ENCODE results near the gene ARMCX2. TPM values are rescaled to one million over a fixed set of nuclear protein-coding genes. Genes with fewer than 3 reads are reported as not detected.

ARMCX2 gene
- total RNA-seq, 1 experiment from 2014 or later = 0.17 TPM

DNA sequence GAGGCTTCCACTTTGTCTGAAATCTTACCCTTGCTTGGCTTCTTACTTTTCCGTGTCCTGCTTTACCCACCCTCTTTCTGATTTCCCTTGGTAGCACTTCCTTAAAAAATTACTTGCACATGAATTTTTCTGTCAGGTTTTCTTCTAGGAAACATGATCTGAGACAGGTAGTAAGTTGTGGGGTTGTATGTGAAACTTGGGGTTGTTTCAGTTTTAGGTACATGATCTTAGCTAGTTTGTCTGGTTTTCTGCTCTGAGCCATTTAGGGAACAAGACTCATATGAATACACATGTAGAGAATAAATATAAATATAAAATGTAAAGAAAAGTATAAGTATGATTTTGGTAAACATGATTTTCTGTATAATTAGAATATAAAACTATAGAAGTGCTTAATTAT, 17.4 kb upstream of the ARMCX2 start:
- no peaks in the 10 kb centered on the region for H3K36me3 ChIP-seq (ENCODE audit: control insufficient read depth in 1 of 2, insufficient read depth in 2 of 2, low read length in 2 of 2)
- DNase-seq (ENCODE audit: low read depth, low spot score) (no peak), ATAC-seq (no peak)
- no TSS peak for BruUV-seq (replicated peaks)
- H3K27me3 ChIP-seq (ENCODE audit: insufficient read depth, low read length) = peaks cover 4% of the 10 kb centered on the region
- no peak overlapping the region for H3K4me3 ChIP-seq (replicated peaks in 1 of 2; ENCODE audit: low read depth in 1 of 2, low read length in 2 of 2)
- POLR2A ChIA-PET = no interaction called here
- CTCF ChIA-PET = no interaction called here
- RAD21 ChIA-PET (ENCODE audit: low non-redundant PET in 1 of 2, low total read pairs in 2 of 2, uncharacterized antibody in 2 of 2, unreplicated experiment in 2 of 2) = no interaction called here
- H3K9ac ChIP-seq (ENCODE audit: low read length) = no peak overlapping the region
- no peaks in the 10 kb centered on the region for H3K79me2 ChIP-seq (ENCODE audit: insufficient read depth, low read length)
- H3K27ac ChIP-seq (ENCODE audit: low read depth, low read length) = no peak overlapping the region
- no peak overlapping the region for H3K4me2 ChIP-seq (ENCODE audit: low read length)
- TF ChIP-seq ELF1 (IDR thresholded peaks at IDR 0.05; ENCODE audit: borderline replicate concordance, low read depth) (no peak), CBX3 (IDR thresholded peaks at IDR 0.05; ENCODE audit: low read depth) (no peak), EZH2 (IDR thresholded peaks at IDR 0.05) (no peak)
- TF ChIP-seq, protein P1, sequence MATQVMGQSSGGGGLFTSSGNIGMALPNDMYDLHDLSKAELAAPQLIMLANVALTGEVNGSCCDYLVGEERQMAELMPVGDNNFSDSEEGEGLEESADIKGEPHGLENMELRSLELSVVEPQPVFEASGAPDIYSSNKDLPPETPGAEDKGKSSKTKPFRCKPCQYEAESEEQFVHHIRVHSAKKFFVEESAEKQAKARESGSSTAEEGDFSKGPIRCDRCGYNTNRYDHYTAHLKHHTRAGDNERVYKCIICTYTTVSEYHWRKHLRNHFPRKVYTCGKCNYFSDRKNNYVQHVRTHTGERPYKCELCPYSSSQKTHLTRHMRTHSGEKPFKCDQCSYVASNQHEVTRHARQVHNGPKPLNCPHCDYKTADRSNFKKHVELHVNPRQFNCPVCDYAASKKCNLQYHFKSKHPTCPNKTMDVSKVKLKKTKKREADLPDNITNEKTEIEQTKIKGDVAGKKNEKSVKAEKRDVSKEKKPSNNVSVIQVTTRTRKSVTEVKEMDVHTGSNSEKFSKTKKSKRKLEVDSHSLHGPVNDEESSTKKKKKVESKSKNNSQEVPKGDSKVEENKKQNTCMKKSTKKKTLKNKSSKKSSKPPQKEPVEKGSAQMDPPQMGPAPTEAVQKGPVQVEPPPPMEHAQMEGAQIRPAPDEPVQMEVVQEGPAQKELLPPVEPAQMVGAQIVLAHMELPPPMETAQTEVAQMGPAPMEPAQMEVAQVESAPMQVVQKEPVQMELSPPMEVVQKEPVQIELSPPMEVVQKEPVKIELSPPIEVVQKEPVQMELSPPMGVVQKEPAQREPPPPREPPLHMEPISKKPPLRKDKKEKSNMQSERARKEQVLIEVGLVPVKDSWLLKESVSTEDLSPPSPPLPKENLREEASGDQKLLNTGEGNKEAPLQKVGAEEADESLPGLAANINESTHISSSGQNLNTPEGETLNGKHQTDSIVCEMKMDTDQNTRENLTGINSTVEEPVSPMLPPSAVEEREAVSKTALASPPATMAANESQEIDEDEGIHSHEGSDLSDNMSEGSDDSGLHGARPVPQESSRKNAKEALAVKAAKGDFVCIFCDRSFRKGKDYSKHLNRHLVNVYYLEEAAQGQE (IDR thresholded peaks at IDR 0.05; ENCODE audit: low read depth) = no peak
- TF ChIP-seq, protein P2, sequence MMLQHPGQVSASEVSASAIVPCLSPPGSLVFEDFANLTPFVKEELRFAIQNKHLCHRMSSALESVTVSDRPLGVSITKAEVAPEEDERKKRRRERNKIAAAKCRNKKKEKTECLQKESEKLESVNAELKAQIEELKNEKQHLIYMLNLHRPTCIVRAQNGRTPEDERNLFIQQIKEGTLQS (IDR thresholded peaks at IDR 0.05) = no peak
- H3K9me3 ChIP-seq (ENCODE audit: control insufficient read depth in 1 of 2, insufficient read depth in 1 of 2, low read depth in 1 of 2, low read length in 2 of 2) = no peaks in the 10 kb centered on the region
- H2AFZ ChIP-seq (ENCODE audit: low read depth, low read length, poor library complexity, severe bottlenecking) = no peak overlapping the region
- H3K9me2 ChIP-seq (ENCODE audit: insufficient read depth) = no peaks in the 10 kb centered on the region
- no peaks in the 10 kb centered on the region for H4K20me1 ChIP-seq (ENCODE audit: insufficient read depth)
- intact Hi-C loops (cut with micrococcal nuclease) = no loop called here
- H3K4me1 ChIP-seq (ENCODE audit: control insufficient read depth in 1 of 2, insufficient read depth in 2 of 2, low read length in 2 of 2) = no peaks in the 10 kb centered on the region

DNA sequence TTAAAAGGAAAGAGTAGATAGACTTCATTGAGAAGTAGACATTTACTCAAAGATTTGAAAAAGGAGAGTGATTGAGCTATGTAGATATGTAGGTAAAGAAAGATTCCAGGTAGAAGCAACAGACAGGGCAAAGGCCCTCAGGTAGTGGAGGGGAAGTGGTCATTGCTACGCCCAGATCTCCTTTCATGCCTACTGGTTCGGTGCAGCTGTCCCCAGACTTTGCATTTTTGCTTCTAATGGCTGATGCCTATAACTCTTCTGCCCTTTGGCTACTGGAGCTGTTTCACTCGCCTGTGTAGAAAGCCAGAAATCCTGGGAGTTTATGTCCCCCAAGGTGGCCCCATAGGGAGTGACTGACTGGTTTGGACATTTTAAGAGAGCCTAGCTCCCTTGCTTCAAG, 16.9 kb upstream of the ARMCX2 start:
- Histone ChIP-seq H3K4me1 (ENCODE audit: control insufficient read depth in 1 of 2, insufficient read depth in 2 of 2, low read length in 2 of 2) (no peaks in the 10 kb centered on the region), H3K9me2 (ENCODE audit: insufficient read depth) (no peaks in the 10 kb centered on the region), H3K27ac (ENCODE audit: low read depth, low read length) (no peak overlapping the region), H4K20me1 (ENCODE audit: insufficient read depth) (no peaks in the 10 kb centered on the region), H3K27me3 (ENCODE audit: insufficient read depth, low read length) (peaks cover 4% of the 10 kb centered on the region), H3K36me3 (ENCODE audit: control insufficient read depth in 1 of 2, insufficient read depth in 2 of 2, low read length in 2 of 2) (no peaks in the 10 kb centered on the region), H3K9me3 (ENCODE audit: control insufficient read depth in 1 of 2, insufficient read depth in 1 of 2, low read depth in 1 of 2, low read length in 2 of 2) (no peaks in the 10 kb centered on the region), H3K4me3 (replicated peaks in 1 of 2; ENCODE audit: low read depth in 1 of 2, low read length in 2 of 2) (no peak overlapping the region), H3K4me2 (ENCODE audit: low read length) (no peak overlapping the region), H3K79me2 (ENCODE audit: insufficient read depth, low read length) (no peaks in the 10 kb centered on the region), H3K9ac (ENCODE audit: low read length) (no peak overlapping the region), H2AFZ (ENCODE audit: low read depth, low read length, poor library complexity, severe bottlenecking) (no peak overlapping the region)
- ChIA-PET POLR2A (no interaction called here), CTCF (no interaction called here), RAD21 (ENCODE audit: low non-redundant PET in 1 of 2, low total read pairs in 2 of 2, uncharacterized antibody in 2 of 2, unreplicated experiment in 2 of 2) (no interaction called here)
- DNase-seq (ENCODE audit: low read depth, low spot score) = no peak
- ATAC-seq = no peak
- intact Hi-C loops (cut with micrococcal nuclease) = no loop called here
- no TSS peak for BruUV-seq (replicated peaks)
- TF ChIP-seq CEBPB (IDR thresholded peaks at IDR 0.05; ENCODE audit: low read depth) (no peak), JUND (IDR thresholded peaks at IDR 0.05) (no peak), EZH2phosphoT487 (IDR thresholded peaks at IDR 0.05; ENCODE audit: borderline replicate concordance) (no peak), EZH2 (IDR thresholded peaks at IDR 0.05) (no peak), SRF (IDR thresholded peaks at IDR 0.05; ENCODE audit: low read depth) (no peak), POLR2AphosphoS5 (IDR thresholded peaks at IDR 0.05; ENCODE audit: low read depth, low read length) (no peak), FOSL1 (IDR thresholded peaks at IDR 0.05; ENCODE audit: low read depth) (no peak), ZNF274 (IDR thresholded peaks at IDR 0.05; ENCODE audit: low read depth, low read length) (no peak), RAD21 (IDR thresholded peaks at IDR 0.05; ENCODE audit: low read depth) (no peak), ELF1 (IDR thresholded peaks at IDR 0.05; ENCODE audit: borderline replicate concordance, low read depth) (no peak)
- TF ChIP-seq, protein P2 (IDR thresholded peaks at IDR 0.05) = no peak
- TF ChIP-seq, protein P1 (IDR thresholded peaks at IDR 0.05; ENCODE audit: low read depth) = no peak
- TF ChIP-seq, protein P3, sequence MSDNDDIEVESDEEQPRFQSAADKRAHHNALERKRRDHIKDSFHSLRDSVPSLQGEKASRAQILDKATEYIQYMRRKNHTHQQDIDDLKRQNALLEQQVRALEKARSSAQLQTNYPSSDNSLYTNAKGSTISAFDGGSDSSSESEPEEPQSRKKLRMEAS (IDR thresholded peaks at IDR 0.05) = no peak

All from HCT116 (cell line).